ENCODE results near the gene NCBP3.

DNA sequence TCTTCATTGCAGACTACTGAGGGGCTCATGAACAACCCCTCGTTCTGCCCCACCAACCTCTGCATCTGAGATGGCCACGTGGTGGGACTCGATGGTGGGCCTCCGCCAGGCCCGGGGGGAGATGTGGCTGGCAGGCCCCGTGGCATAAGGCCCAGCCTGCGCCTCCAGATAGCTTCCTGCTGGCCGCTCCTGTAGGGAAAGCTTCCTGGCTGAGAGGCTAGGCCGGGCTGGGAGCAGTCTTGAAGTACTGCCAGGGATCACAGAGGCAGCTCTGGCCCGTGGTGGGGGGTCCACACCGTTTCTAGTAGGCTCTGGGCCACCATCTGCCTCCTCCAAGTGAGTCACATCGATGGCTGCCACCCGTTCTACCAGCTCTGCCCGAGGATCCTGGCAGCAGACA is 39.2 kb upstream of the NCBP3 start:
- TF ChIP-seq CTCF (IDR thresholded peaks at IDR 0.05) (no peak), POLR2A (IDR thresholded peaks at IDR 0.05) (no peak)
